ENCODE data around the gene LRRC4. TPM values are rescaled to one million over a fixed set of nuclear protein-coding genes. Genes with fewer than 3 reads are reported as not detected.

Gene LRRC4
- total RNA-seq, 2 experiments from 2014 or later = 1.1 to 1.6 TPM

- Histone ChIP-seq H3K9me3 (ENCODE audit: control insufficient read depth in 1 of 2, insufficient read depth in 1 of 2, low read length in 2 of 2) (peaks cover 4% of the 10 kb centered on the region in 2 experiments), H3K27me3 (ENCODE audit: control insufficient read depth in 1 of 2, insufficient read depth in 2 of 2, low read length in 2 of 2) (no peaks in the 10 kb centered on the region), H3K4me1 (ENCODE audit: insufficient read depth, low read length) (no peaks in the 10 kb centered on the region), H3K4me3 (ENCODE audit: low read length) (no peak overlapping the region), H3K36me3 (ENCODE audit: insufficient read depth, low read length) (peaks cover 6% of the 10 kb centered on the region), H3K27ac (ENCODE audit: low read depth in 1 of 2, low read length in 2 of 2) (no peak overlapping the region)
- intact Hi-C loops (cut with DNase I, micrococcal nuclease) = no loop called here
- peaks cover 37% of the 10 kb centered on the region for H3K4me1 Mint-ChIP-seq (ENCODE audit: low read depth)
- H3K9me3 Mint-ChIP-seq = peaks cover 6% of the 10 kb centered on the region
- ChIA-PET POLR2A (no interaction called here), CTCF (no interaction called here)
- ATAC-seq (ENCODE audit: poor library complexity) (no peak), DNase-seq (no peak)
- H3K27ac Mint-ChIP-seq = no peak overlapping the region
- H3K4me3 Mint-ChIP-seq = no peak overlapping the region
- H3K27me3 Mint-ChIP-seq = no peaks in the 10 kb centered on the region
- H3K36me3 Mint-ChIP-seq (ENCODE audit: low read depth) = peaks cover 18% of the 10 kb centered on the region
- TF ChIP-seq, protein P1, sequence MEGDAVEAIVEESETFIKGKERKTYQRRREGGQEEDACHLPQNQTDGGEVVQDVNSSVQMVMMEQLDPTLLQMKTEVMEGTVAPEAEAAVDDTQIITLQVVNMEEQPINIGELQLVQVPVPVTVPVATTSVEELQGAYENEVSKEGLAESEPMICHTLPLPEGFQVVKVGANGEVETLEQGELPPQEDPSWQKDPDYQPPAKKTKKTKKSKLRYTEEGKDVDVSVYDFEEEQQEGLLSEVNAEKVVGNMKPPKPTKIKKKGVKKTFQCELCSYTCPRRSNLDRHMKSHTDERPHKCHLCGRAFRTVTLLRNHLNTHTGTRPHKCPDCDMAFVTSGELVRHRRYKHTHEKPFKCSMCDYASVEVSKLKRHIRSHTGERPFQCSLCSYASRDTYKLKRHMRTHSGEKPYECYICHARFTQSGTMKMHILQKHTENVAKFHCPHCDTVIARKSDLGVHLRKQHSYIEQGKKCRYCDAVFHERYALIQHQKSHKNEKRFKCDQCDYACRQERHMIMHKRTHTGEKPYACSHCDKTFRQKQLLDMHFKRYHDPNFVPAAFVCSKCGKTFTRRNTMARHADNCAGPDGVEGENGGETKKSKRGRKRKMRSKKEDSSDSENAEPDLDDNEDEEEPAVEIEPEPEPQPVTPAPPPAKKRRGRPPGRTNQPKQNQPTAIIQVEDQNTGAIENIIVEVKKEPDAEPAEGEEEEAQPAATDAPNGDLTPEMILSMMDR (IDR thresholded peaks at IDR 0.05) = no peak
Measured at GRCh38 chr7:127983804-127984332, 47.4 kb downstream of the LRRC4 start.

DNA sequence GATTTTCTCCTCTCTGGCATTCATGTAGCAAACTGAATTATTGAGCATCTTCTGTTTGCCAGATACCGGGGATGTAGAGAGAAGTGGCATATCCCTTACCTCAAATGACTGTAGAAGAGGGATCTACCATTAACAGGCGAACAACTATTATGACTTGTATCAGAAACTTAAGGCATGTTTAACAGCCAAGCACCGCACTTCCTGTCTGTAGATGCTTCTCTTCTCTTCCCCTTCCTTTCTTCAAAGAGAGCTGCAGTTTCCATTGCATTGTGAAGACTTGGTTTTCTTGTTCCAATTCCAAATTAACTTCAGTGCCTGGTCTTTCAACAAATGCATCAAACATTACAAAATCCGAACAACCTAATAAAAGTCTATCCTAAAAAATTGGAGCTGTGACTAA lies 49.3 kb downstream of the LRRC4 start:
- H3K9me3 ChIP-seq (ENCODE audit: control insufficient read depth in 1 of 2, insufficient read depth in 1 of 2, low read length in 2 of 2) = peaks cover 8 to 15% of the 10 kb centered on the region in 2 experiments
- H3K36me3 ChIP-seq (ENCODE audit: insufficient read depth, low read length) = peaks cover 12% of the 10 kb centered on the region
- no peak overlapping the region for H3K4me3 Mint-ChIP-seq
- intact Hi-C loops (cut with DNase I, micrococcal nuclease) = no loop called here
- ChIA-PET CTCF (no interaction called here), POLR2A (no interaction called here)
- peak overlapping the region; percentile 38 for H3K27ac Mint-ChIP-seq
- no peaks in the 10 kb centered on the region for H3K27me3 Mint-ChIP-seq
- H3K36me3 Mint-ChIP-seq (ENCODE audit: low read depth) = peaks cover 37% of the 10 kb centered on the region
- no peak overlapping the region for H3K4me3 ChIP-seq (ENCODE audit: low read length)
- H3K27me3 ChIP-seq (ENCODE audit: control insufficient read depth in 1 of 2, insufficient read depth in 2 of 2, low read length in 2 of 2) = no peaks in the 10 kb centered on the region
- TF ChIP-seq, protein P1 (IDR thresholded peaks at IDR 0.05) = no peak
- H3K27ac ChIP-seq (ENCODE audit: low read depth in 1 of 2, low read length in 2 of 2) = no peak overlapping the region
- H3K9me3 Mint-ChIP-seq = peaks cover 15% of the 10 kb centered on the region
- DNase-seq = no peak
- H3K4me1 ChIP-seq (ENCODE audit: insufficient read depth, low read length) = no peaks in the 10 kb centered on the region
- peaks cover 45% of the 10 kb centered on the region for H3K4me1 Mint-ChIP-seq (ENCODE audit: low read depth)
- no peak for ATAC-seq (ENCODE audit: poor library complexity)

DNA sequence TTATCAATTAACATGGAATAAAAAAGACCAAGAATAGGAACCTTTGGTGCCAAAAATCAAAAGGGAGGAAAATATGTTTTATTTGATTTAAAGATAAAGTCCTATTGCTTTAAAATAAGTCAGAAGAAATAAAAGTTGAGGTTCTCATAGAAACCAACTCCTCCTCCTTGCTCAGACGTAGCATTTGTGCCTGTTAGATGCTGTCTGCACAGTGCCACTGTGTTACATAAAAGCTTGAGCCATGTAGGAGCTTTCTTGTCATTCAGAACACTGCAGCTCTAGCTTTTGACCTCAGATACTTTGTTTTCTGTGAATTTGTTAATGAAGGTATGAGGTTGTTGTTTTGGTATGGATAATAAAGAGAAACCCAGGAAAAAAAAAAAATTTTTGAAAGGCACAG lies 50.3 kb downstream of the LRRC4 start:
- H3K36me3 Mint-ChIP-seq (ENCODE audit: low read depth) = peaks cover 48% of the 10 kb centered on the region
- TF ChIP-seq, protein P1 (IDR thresholded peaks at IDR 0.05) = no peak

More for the DNA sequence above, 50.3 kb downstream of the LRRC4 start:
- no peaks in the 10 kb centered on the region for H3K4me1 ChIP-seq (ENCODE audit: insufficient read depth, low read length)
- H3K27ac ChIP-seq (ENCODE audit: low read depth in 1 of 2, low read length in 2 of 2) = no peak overlapping the region
- peaks cover 8 to 15% of the 10 kb centered on the region in 2 experiments for H3K9me3 ChIP-seq (ENCODE audit: control insufficient read depth in 1 of 2, insufficient read depth in 1 of 2, low read length in 2 of 2)
- peaks cover 45% of the 10 kb centered on the region for H3K4me1 Mint-ChIP-seq (ENCODE audit: low read depth)
- peaks cover 20% of the 10 kb centered on the region for H3K36me3 ChIP-seq (ENCODE audit: insufficient read depth, low read length)
- ATAC-seq (ENCODE audit: poor library complexity) (no peak), DNase-seq (no peak)
- peaks cover 15% of the 10 kb centered on the region for H3K9me3 Mint-ChIP-seq
- ChIA-PET CTCF (no interaction called here), POLR2A (no interaction called here)
- no peaks in the 10 kb centered on the region for H3K27me3 Mint-ChIP-seq
- peak overlapping the region; percentile 38 for H3K27ac Mint-ChIP-seq
- no peak overlapping the region for H3K4me3 Mint-ChIP-seq
- no peaks in the 10 kb centered on the region for H3K27me3 ChIP-seq (ENCODE audit: control insufficient read depth in 1 of 2, insufficient read depth in 2 of 2, low read length in 2 of 2)
- H3K4me3 ChIP-seq (ENCODE audit: low read length) = no peak overlapping the region
- intact Hi-C loops (cut with DNase I, micrococcal nuclease) = no loop called here

Measured in CD4-positive, alpha-beta T cell (primary cell).